GM19351 (cell line): ENCODE results near the gene APOBEC3F.
"Not testable (repeated sequence)": the region's sequence is repeated elsewhere in the genome, so short reads cannot be mapped to it uniquely, and the experiment has no call there.

ENCODE experiments used
- ATAC-seq: cut with Tn5 transposase; IDR thresholded peaks from one replicate; pipeline ENCODE4 v1.9.1; 2021; ENCODE audit warnings: mild to moderate bottlenecking, moderate library complexity; ENCODE audit not compliant: unreplicated experiment

Gene APOBEC3F

DNA sequence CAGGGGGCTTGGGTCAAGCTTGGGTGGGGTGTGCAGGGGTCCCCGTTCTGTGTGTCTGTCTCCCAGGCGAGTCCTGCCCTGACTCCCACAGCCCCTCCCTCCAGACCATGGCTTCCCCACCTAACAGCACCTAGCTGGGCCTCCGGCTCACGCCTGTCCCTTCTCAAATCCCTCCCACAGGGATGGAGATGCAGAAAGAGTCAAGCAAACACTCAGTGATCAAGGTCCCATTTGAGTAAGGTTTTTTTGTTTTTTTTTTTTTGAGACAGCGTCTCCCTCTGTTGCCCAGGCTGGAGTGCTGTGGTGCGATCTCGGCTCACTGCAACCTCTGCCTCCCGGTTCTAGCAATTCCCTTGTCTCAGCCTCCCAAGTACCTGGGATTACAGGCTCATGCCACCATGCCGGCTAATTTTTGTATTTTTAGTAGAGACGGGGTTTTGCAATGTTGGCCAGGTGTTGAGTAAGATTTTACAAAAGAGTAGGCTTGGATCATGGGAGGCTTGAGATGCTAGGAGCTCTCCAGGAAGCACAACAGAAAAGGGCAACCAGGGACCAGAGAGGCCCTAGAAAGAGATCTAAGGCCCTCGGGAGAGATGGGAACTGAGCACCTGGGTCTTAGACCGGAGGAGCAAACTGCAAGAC, 14.0 kb upstream of the APOBEC3F start:
- ATAC-seq: no peak

DNA sequence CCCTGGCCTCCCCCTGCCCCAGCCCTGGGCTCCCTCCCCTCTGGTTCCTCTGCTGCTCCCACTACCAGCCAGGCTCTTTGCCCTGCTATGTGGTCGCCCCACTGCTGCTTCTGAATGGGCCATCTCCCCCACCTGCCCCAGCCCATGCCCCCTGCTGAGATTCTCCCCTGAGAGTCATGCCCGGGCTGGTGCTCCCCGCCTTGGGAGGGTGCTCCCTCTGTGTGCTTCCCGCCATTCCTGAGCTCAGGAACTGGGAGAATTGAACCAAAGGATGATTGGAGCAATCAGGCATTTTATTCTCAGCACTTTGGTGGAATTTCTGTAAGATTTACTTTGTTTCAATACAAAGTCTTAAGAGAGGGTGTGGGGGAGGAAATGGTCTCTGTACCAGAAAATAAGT, 12.9 kb upstream of the APOBEC3F start:
- ATAC-seq: no peak

DNA sequence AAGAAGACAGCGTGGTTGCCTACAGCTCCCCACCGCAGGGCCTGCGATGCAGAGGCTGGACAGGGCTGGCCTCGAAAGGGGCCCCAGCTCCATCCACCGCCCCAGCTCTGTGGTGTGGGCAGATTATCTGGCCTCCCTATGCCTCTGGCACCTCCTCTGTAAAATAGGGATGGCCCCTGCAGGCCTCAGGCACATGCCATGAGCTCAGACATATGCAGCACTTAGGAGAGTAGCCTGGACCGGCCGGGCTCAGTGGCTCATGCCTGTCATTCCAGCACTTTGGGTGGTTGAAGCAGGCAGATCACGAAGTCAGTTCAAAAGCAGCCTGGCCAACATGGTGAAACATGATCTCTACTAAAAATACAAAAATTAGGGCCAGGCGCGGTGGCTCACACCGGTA, 12.4 kb upstream of the APOBEC3F start:
- ATAC-seq: no peak

DNA sequence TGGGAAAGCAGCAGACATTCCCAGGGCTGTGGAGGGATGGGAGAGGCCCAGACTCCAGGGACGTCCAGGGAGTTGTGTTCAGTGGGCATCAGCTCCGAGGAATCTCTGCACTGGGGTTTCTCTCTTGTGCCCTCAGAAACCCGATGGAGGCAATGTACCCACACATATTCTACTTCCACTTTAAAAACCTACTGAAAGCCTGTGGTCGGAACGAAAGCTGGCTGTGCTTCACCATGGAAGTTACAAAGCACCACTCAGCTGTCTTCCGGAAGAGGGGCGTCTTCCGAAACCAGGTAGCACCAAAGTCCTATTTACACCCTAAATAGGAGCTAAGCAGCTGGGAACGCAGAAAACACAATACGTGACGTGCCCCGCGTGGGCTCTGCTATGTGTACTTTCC, 11.4 kb upstream of the APOBEC3F start:
- ATAC-seq: no peak

DNA sequence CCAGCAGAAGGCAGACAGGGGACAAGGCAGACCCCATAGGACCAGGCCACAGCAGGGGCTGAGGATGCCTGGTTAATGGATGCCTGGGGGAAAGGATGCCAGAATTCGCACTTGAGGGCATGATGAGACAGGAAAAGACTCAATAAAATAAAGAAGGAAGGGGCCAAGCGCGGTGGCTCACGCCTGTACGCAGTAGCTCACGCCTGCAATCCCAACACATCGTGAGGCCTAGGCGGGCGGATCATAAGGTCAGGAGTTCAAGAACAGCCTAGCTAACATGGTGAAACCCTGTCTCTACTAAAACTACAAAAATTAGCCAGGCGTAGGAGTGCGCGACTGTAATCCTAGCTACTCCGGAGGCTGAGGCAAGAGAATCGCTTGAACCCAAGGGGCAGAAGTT, 10.0 kb upstream of the APOBEC3F start:
- ATAC-seq: no peak

DNA sequence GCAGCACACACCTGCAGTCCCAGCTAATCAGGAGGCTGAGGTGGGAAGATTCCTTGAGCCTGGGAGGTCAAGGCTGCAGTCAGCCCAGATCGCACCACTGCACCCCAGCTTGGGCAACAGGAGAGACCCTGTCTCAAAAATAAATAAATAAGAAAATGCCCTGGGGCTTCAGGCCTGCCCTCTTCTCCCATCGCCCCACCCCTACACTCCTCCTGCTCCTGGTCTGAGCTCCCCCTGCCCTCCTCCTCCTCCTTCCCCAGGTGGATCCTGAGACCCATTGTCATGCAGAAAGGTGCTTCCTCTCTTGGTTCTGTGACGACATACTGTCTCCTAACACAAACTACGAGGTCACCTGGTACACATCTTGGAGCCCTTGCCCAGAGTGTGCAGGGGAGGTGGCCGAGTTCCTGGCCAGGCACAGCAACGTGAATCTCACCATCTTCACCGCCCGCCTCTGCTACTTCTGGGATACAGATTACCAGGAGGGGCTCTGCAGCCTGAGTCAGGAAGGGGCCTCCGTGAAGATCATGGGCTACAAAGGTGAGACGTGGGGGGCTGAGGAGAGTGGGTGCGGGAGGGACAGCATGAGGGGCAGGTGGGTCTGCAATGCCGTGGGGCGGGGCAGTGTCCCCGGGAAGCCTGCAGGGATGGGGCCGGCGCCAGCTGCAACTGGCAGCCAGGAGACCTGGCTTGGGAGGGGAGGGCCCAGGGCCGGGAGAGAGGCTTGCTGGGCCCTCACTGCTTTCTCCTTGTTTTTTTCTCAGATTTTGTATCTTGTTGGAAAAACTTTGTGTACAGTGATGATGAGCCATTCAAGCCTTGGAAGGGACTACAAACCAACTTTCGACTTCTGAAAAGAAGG, 9.0 kb upstream of the APOBEC3F start:
- ATAC-seq: not testable (repeated sequence)

DNA sequence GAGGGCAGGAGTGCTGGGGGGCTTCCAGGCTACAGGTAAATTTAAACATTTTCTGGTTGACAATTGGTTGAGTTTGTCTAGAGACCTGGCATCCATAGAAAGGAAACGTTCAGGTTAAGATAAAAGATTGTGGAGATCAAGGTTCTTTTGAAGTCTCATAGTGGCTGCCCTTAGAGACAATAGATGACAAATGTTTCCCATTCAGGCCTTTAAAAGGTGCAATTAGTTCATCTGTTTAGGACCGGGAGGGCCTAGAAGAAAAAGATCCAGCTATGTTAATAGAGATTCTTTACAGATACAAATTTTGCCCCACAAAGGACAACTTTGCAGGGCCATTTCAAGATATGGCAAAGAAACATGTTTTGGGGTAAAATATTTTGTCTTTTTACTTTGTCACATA, 3.6 kb upstream of the APOBEC3F start:
- not testable (repeated sequence) for ATAC-seq

DNA sequence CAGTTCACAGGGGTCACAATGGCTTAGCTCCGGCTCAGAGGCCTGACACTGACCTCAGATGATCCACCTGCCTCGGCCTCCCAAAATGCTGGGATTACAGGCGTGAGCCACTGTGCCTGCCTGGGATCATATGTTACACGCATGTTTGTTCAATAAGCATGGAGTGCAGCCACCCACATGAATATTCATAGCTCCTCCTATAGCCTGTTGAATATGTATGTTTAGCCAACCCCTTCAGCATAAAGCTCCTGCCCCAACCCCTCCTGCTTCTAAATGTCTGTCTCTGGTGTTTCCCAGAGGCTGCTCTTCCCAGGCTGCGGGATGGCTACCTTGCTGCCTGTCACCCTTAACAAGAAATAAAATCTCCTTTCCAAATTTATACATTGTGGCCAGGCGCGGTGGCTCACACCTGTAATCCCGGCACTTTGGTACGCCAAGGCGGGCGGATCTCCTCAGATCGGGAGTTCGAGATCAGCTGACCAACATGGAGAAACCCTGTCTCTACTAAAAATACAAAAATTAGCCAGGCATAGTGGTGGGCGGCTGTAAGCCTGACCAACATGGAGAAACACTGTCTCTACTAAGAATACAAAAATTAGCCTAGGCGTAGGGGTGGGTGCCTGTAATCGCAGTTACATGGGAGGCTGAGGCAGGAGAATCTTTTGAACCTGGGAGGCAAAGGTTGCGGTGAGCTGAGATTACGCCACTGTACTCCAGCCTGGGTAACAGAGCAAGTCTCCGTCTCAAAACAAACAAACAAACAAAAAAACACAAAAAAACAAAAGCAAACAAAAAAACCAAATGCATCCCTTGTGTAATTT, 1.1 kb upstream of the APOBEC3F start:
- ATAC-seq: no peak

DNA sequence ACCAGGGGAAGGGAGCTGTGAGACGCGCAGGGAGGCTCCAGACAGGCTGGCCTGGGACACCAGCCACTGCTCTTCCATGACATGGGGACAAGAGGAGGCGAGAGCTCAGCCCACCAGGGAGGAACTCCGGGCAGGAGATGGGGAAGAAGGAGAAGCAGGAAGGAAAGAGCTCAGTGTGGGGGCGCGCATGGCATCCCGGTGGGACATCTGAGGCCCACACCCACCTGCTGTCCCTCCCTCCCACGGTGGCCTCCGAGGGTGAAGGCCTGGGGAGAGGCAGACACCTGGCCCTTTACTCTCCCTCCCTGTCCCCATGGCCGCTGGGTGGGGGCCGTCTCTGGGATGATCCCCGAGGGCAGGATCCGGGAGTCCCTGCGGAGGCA, 518 bp upstream of the APOBEC3F start:
- ATAC-seq: not testable (repeated sequence)

DNA sequence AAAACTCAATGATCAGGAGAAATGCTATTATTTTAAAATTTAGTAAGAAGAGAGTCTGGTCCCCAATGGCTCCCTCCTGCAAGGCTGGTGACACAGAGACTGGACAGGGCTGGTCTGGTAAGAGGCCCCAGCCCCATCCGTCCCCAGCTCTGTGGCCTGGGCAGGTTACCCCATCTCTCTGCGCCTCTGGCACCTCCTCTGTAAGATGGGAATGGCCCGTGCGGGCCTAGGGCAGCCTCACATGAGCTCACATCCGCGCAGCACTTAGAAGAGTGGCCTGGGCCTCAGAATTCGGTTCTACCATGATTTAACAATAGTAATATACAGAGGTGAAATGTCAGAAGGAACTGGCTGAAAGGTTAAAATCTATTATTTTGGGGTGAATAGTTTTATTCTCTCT, 1.2 kb downstream of the APOBEC3F start:
- ATAC-seq: no peak

DNA sequence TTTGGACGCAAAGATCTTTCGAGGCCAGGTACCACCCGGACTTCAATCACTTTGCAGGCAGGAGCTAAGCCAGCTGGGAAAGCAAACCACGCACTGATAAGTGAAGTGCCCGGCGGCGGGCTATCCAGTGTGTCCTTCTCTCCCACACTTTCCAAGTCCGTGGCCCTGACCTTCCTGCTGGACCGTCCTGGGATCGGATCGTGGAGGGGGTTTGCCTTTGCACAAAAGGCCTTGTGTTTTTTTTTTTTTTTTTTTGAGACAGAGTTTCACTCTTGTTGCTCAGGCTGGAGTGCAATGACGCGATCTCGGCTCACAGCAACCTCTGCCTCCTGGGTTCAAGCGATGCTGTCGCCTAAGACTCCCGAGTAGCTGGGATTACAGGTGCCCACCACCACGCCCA, 2.4 kb downstream of the APOBEC3F start:
- ATAC-seq: not testable (repeated sequence)

DNA sequence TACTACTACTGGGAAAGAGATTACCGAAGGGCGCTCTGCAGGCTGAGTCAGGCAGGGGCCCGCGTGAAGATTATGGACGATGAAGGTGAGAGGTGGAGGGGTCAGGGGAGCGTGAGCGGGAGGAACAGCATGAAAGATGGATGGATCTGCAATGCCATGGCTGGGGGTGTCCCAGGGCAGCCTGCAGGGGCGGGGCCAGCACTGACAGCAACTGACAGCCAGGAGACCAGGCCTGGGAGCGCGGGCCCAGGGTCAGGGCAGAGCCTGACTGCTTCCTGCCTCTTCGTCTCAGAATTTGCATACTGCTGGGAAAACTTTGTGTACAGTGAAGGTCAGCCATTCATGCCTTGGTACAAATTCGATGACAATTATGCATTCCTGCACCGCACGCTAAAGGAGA, 4.5 kb downstream of the APOBEC3F start:
- not testable (repeated sequence) for ATAC-seq

DNA sequence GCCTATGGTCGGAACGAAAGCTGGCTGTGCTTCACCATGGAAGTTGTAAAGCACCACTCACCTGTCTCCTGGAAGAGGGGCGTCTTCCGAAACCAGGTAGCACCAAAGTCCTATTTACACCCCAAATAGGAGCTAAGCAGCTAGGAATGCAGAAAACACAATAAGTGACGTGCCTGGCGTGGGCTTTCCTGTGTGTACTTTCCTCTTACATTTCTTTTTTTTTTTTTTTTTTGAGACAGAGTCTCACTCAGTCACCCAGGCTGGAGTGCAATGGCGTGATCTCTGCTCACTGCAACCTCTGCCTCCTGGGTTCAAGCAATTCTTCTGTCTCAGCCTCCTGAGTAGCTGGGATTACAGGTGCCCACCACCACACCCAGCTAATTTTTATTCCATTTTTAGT, 8.8 kb downstream of the APOBEC3F start:
- ATAC-seq: not testable (repeated sequence)

DNA sequence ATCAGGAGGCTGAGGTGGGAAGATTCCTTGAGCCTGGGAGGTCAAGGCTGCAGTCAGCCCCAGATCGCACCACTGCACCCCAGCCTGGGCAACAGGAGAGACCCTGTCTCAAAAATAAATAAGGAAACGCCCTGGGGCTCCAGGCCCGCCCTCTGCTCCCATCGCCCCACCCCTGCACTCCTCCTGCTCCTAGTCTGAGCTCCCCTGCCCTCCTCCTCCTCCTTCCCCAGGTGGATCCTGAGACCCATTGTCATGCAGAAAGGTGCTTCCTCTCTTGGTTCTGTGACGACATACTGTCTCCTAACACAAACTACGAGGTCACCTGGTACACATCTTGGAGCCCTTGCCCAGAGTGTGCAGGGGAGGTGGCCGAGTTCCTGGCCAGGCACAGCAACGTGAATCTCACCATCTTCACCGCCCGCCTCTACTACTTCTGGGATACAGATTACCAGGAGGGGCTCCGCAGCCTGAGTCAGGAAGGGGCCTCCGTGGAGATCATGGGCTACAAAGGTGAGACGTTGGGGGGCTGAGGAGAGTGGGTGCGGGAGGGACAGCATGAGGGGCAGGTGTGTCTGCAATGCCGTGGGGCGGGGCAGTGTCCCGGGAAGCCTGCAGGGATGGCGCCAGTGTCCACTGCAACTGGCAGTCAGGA, 11.3 kb downstream of the APOBEC3F start:
- not testable (repeated sequence) for ATAC-seq

DNA sequence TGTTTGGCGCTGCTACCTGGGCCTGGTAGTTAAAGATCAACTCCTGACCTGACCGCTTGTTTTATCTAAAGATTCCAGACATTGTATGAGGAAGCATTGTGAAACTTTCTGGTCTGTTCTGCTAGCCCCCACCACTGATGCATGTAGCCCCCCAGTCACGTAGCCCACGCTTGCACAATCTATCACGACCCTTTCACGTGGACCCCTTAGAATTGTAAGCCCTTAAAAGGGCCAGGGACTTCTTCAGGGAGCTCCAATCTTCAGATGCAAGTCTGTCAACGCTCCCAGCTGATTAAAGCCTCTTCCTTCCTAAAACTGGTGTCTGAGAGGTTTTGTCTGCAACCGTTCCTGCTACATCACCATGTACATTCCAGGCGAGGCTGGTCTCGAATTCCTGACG, 15.0 kb downstream of the APOBEC3F start:
- no peak for ATAC-seq

DNA sequence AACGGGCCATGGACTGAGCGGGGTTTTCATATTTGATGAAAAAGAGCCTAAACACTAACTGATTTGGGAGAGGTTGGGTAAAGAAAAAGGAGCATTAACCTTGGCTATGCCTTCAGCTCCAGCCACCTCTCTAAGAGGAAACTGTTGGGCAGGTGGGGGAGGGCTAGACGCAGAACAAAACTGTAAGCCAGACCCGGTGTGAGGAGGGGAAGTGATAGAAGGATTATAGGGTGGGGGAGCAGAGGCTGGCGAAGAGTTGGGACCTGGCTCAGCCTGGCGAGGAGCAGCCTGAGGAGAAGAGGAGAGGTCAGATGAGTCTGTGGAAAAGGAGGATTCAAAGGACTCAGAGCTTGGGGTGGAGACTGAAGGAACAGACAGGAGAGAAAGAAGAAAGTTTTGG, 20.6 kb downstream of the APOBEC3F start:
- ATAC-seq: not testable (repeated sequence)

DNA sequence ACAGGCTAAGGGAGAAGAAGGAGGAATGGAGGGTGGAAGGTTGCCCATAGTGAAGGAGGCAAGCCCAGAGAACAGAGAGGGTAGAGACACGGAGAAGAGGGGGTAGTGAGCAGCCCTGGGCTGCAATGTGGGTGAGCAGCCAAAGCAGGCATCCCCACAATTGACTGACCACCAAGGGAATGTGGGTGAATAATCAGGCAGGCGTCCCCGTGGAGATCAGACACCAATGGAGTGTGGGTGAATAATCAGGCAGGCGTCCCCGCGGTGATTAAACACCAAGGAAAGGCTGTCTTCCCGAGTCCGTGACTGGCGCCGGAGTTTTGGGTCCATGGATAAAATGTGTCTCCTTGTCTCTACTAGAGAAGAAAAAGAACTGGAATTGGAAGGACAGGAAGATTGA, 21.3 kb downstream of the APOBEC3F start:
- not testable (repeated sequence) for ATAC-seq

DNA sequence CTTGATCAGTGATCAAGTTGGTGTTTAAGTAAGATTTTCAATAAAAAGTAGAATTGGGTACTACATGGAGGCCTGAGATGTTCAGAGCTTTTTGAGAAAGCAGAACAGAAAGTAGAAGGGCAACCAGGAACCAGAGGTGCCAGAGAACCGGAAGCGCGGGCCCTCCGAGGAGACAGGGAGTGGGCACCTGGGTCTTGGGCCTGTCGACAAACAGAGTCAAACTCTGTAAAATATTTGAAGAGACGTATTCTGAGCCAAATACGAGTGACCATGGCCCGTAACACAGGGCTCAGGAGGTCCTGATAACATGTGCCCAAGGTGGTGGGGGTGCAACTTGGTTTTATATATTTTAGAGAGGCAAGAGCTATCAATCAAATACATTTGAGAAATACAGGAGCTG, 23.2 kb downstream of the APOBEC3F start:
- not testable (repeated sequence) for ATAC-seq

DNA sequence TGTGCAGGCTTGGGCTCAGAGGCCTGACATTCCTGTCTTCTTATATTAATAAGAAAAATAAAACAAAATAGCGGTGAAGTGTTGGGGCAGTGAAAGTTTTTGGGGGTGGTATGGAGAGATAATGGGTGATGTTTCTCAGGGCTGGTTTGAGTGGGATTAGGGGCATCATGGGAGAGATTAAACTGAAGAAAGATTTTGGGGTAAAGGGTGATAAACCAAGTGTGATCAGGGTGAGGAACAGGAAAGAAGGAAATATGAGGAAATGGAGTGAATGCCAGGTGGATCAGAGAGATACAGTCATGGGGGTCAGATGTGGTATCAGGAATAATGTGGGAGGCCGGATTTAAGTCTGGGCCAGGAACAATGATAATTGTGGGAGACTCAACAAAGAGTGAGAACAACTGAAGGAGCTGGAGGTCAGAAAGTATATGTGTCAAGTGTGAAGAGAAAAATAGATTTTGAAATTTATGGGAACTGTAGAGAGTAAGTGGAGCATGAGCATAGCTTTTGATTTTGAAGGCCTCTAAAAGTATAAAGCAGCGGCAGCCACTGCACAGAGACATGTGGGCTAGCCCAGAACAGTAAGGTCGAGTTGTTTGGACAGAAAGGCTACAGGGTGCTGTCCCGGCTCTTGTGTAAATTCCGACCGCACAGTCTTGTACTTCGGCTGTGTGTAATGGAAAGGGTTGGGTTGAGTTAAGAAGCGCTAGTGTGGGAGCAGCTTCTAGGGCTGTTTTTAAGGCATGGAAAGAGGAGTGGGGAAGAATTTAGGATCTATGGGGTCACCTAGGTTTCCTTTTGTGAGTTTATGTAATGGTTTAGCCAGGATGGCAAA, 26.0 kb downstream of the APOBEC3F start:
- not testable (repeated sequence) for ATAC-seq
